H9 (cell line): ENCODE results near the gene RAD1. TPM values are rescaled to one million over a fixed set of nuclear protein-coding genes. Genes with fewer than 3 reads are reported as not detected.

ENCODE experiments used
- DNase-seq: peaks from one replicate; pipeline ENCODE4 v3.0.0-alpha.2; 2017
- H2AFZ ChIP-seq: one replicate; pipeline ENCODE4 v1.6.1; 2013; ENCODE audit warnings: mild to moderate bottlenecking, low read length, control low read depth, moderate library complexity
- H2AK5ac ChIP-seq: 2 replicates; pipeline ENCODE4 v1.6.1; 2013; ENCODE audit warnings: low read length, control low read depth, mixed read lengths; ENCODE audit not compliant: insufficient read length
- H2BK120ac ChIP-seq: one replicate; pipeline ENCODE4 v1.6.1; 2013; ENCODE audit warnings: low read depth, mild to moderate bottlenecking, low read length, control low read depth, inconsistent platforms; ENCODE audit not compliant: poor library complexity, severe bottlenecking
- H2BK12ac ChIP-seq: 2 replicates; pipeline ENCODE4 v1.6.1; 2013; ENCODE audit warnings: low read length, control low read depth, mixed read lengths, low read depth; ENCODE audit not compliant: insufficient read length
- H2BK15ac ChIP-seq: 2 replicates; pipeline ENCODE4 v1.6.1; 2013; ENCODE audit warnings: low read depth, low read length, control low read depth
- H2BK20ac ChIP-seq: one replicate; pipeline ENCODE4 v1.6.1; 2013; ENCODE audit warnings: low read depth, mild to moderate bottlenecking, low read length, control low read depth, inconsistent platforms; ENCODE audit not compliant: poor library complexity, severe bottlenecking
- H2BK5ac ChIP-seq: 2 replicates; pipeline ENCODE4 v1.6.1; 2013; ENCODE audit warnings: low read length, control low read depth, mixed read lengths; ENCODE audit not compliant: insufficient read length
- H3K14ac ChIP-seq: 2 replicates; pipeline ENCODE4 v1.6.1; 2013; ENCODE audit warnings: low read length, control low read depth; ENCODE audit not compliant: insufficient read depth
- H3K18ac ChIP-seq: 2 replicates; pipeline ENCODE4 v1.6.1; 2013; ENCODE audit warnings: low read depth, mild to moderate bottlenecking, mixed read lengths, low read length, control low read depth; ENCODE audit not compliant: insufficient read length
- H3K23ac ChIP-seq: 2 replicates; pipeline ENCODE4 v1.6.1; 2013; ENCODE audit warnings: low read length, control low read depth, mixed read lengths, low read depth; ENCODE audit not compliant: insufficient read length
- H3K23me2 ChIP-seq: 2 replicates; pipeline ENCODE4 v1.6.1; 2013; ENCODE audit warnings: low read depth, mild to moderate bottlenecking, mixed read lengths, low read length, control low read depth; ENCODE audit not compliant: insufficient read length, poor library complexity, severe bottlenecking
- H3K27ac ChIP-seq: 2 replicates; pipeline ENCODE4 v1.5.1; 2013; ENCODE audit warnings: low read length, control low read depth, mixed read lengths, low read depth; ENCODE audit not compliant: insufficient read length
- H3K27me3 ChIP-seq: 2 replicates; pipeline ENCODE4 v1.6.1; 2013; ENCODE audit warnings: low read length, control low read depth, inconsistent platforms; ENCODE audit not compliant: insufficient read depth
- H3K4ac ChIP-seq: 2 replicates; pipeline ENCODE4 v1.6.1; 2013; ENCODE audit warnings: low read depth, mild to moderate bottlenecking, control low read depth, inconsistent platforms, low read length, moderate library complexity
- H3K4me1 ChIP-seq: 2 replicates; pipeline ENCODE4 v1.6.1; 2013; ENCODE audit warnings: low read length, control low read depth, inconsistent platforms; ENCODE audit not compliant: insufficient read depth
- H3K4me2 ChIP-seq: 2 replicates; pipeline ENCODE4 v1.6.1; 2013; ENCODE audit warnings: low read length, control low read depth, mixed read lengths; ENCODE audit not compliant: insufficient read length, insufficient read depth
- H3K56ac ChIP-seq: 2 replicates; pipeline ENCODE4 v1.6.1; 2013; ENCODE audit warnings: low read depth, mild to moderate bottlenecking, mixed read lengths, low read length, control low read depth; ENCODE audit not compliant: insufficient read length
- H3K79me1 ChIP-seq: 2 replicates; pipeline ENCODE4 v1.6.1; 2013; ENCODE audit warnings: low read depth, mild to moderate bottlenecking, moderate library complexity, low read length, control low read depth, inconsistent platforms; ENCODE audit not compliant: insufficient read depth, poor library complexity, severe bottlenecking
- H3K79me2 ChIP-seq: 2 replicates; pipeline ENCODE4 v1.6.1; 2013; ENCODE audit warnings: low read length, control low read depth, inconsistent platforms; ENCODE audit not compliant: insufficient read depth
- H3K9ac ChIP-seq: 2 replicates; pipeline ENCODE4 v1.6.1; 2013; ENCODE audit warnings: low read length, control low read depth, mixed read lengths; ENCODE audit not compliant: insufficient read length; ENCODE audit errors: extremely low read depth
- H3K9me3 ChIP-seq: one replicate; pipeline ENCODE4 v1.6.1; 2013; ENCODE audit warnings: low read depth, low read length, inconsistent platforms; ENCODE audit not compliant: control insufficient read depth
- H3T11ph ChIP-seq: one replicate; pipeline ENCODE4 v1.6.1; 2013; ENCODE audit warnings: mild to moderate bottlenecking, low read length, control low read depth, inconsistent platforms
- H4K20me1 ChIP-seq: one replicate; pipeline ENCODE4 v1.6.1; 2013; ENCODE audit not compliant: control insufficient read depth, insufficient read length, insufficient read depth
- H4K5ac ChIP-seq: 2 replicates; pipeline ENCODE4 v1.6.1; 2013; ENCODE audit warnings: low read depth, mild to moderate bottlenecking, mixed read lengths, low read length, control low read depth; ENCODE audit not compliant: insufficient read length
- H4K8ac ChIP-seq: replicated peaks from 2 replicates; pipeline ENCODE4 v1.6.1; 2013; ENCODE audit warnings: low read length, control low read depth, mixed read lengths, low read depth; ENCODE audit not compliant: insufficient read length
- H4K91ac ChIP-seq: 2 replicates; pipeline ENCODE4 v1.6.1; 2013; ENCODE audit warnings: low read depth, mild to moderate bottlenecking, moderate library complexity, mixed read lengths, low read length, control low read depth; ENCODE audit not compliant: insufficient read length
- H3K27ac Mint-ChIP-seq, 3 experiments: 2 replicates in 2 of 3; 3 replicates in 1 of 3; pipeline ENCODE4 v1.8.0; 2020 to 2021; ENCODE audit warnings: mixed read lengths in 3 of 3, mild to moderate bottlenecking in 1 of 3, moderate library complexity in 1 of 3
- H3K27me3 Mint-ChIP-seq: 2 replicates; pipeline ENCODE4 v1.8.0; 2021; ENCODE audit warnings: low read depth, mild to moderate bottlenecking, moderate library complexity, mixed read lengths
- H3K36me3 Mint-ChIP-seq, 3 experiments: 2 replicates in 2 of 3; 3 replicates in 1 of 3; pipeline ENCODE4 v1.8.0; 2020 to 2021; ENCODE audit warnings: low read depth in 3 of 3, mixed read lengths in 3 of 3; ENCODE audit not compliant: insufficient read depth in 1 of 3
- H3K4me1 Mint-ChIP-seq, 2 experiments: 2 replicates each; pipeline ENCODE4 v1.8.0; 2020; ENCODE audit warnings: mixed read lengths in 2 of 2
- H3K4me3 Mint-ChIP-seq, 2 experiments: 2 replicates in 1 of 2; 3 replicates in 1 of 2; pipeline ENCODE4 v1.8.0; 2020 to 2021; ENCODE audit warnings: mild to moderate bottlenecking in 2 of 2, mixed read lengths in 2 of 2, moderate library complexity in 1 of 2
- H3K9me3 Mint-ChIP-seq, 2 experiments: 2 replicates in 1 of 2; 3 replicates in 1 of 2; pipeline ENCODE4 v1.8.0; 2020; ENCODE audit warnings: mild to moderate bottlenecking in 2 of 2, mixed read lengths in 2 of 2, moderate library complexity in 1 of 2
- CTCF ChIP-seq: fragments of 200-600 bp; sonication (generic); conservative IDR thresholded peaks from 3 replicates; pipeline ENCODE4 v1.8.0; 2021; ENCODE audit warnings: antibody characterized with exemption, mild to moderate bottlenecking
- total RNA-seq: library from RNA; stranded (reverse); gene quantifications from 2 replicates; pipeline ENCODE4 v1.2.1, GENCODE V29; 2021

The RAD1 gene
- total RNA-seq, 1 experiment from 2014 or later = 39.5 TPM

GRCh38 chr5:34897646-34898045, 17.7 kb downstream of the RAD1 start:
- no peak overlapping the region for H3K27ac ChIP-seq
- no peak overlapping the region for H3K56ac ChIP-seq
- no peak overlapping the region for H2BK12ac ChIP-seq
- no peaks in the 10 kb centered on the region for H3K23me2 ChIP-seq
- H2BK120ac ChIP-seq = no peak overlapping the region
- no peaks in the 10 kb centered on the region for H3K4me1 ChIP-seq
- no peaks in the 10 kb centered on the region for H4K20me1 ChIP-seq
- no peak overlapping the region for H2BK15ac ChIP-seq
- Mint-ChIP-seq H3K4me3 (no peak overlapping the region), H3K36me3 (peaks cover 2 to 10% (median 7%) of the 10 kb centered on the region in 3 experiments; a peak in 5 of 7 replicates), H3K27me3 (no peaks in the 10 kb centered on the region), H3K9me3 (no peaks in the 10 kb centered on the region), H3K4me1 (peaks cover 6 to 17% of the 10 kb centered on the region in 2 experiments), H3K27ac (no peak overlapping the region)
- no peak overlapping the region for H4K5ac ChIP-seq
- H3T11ph ChIP-seq = no peak overlapping the region
- H3K9me3 ChIP-seq = no peaks in the 10 kb centered on the region
- H2AFZ ChIP-seq = no peak overlapping the region
- H3K14ac ChIP-seq = no peak overlapping the region
- no peak overlapping the region for H3K18ac ChIP-seq
- no peak overlapping the region for H2BK20ac ChIP-seq
- no peak overlapping the region for H3K4me2 ChIP-seq
- no peak overlapping the region for H4K91ac ChIP-seq
- no peak for DNase-seq
- H3K9ac ChIP-seq = no peak overlapping the region
- no peaks in the 10 kb centered on the region for H3K27me3 ChIP-seq
- no peak overlapping the region for H2AK5ac ChIP-seq
- TF ChIP-seq CTCF = no peak
- H3K79me2 ChIP-seq = no peaks in the 10 kb centered on the region
- H3K79me1 ChIP-seq = no peaks in the 10 kb centered on the region
- H4K8ac ChIP-seq = no peak overlapping the region
- H2BK5ac ChIP-seq = no peak overlapping the region
- no peak overlapping the region for H3K23ac ChIP-seq
- H3K4ac ChIP-seq = no peak overlapping the region
